NCI-H146 treated with DMSO at 0.1 percent for 48 hours (cell line): ENCODE measurements around the gene MS4A18.
"Not testable (repeated sequence)": the region's sequence is repeated elsewhere in the genome, so short reads cannot be mapped to it uniquely, and the experiment has no call there.

Experiments used
- DNase-seq: peaks from one replicate; lab custom pipeline; 2025; ENCODE audit not compliant: unreplicated experiment; lab: John Stamatoyannopoulos, UW

Gene MS4A18

GRCh38 chr11:60734279-60734678, 9.8 kb downstream of the MS4A18 start:
- DNase-seq: no peak

GRCh38 chr11:60739114-60739513, 14.6 kb downstream of the MS4A18 start:
- no peak for DNase-seq

- no peak for DNase-seq
These were observed 16.1 kb downstream of the MS4A18 start for GRCh38 chr11:60740573-60740972.

- DNase-seq: no peak
These were observed 16.9 kb downstream of the MS4A18 start for GRCh38 chr11:60741421-60741820.

GRCh38 chr11:60743058-60743457, 18.5 kb downstream of the MS4A18 start:
- no peak for DNase-seq

- no peak for DNase-seq
These were observed 19.6 kb downstream of the MS4A18 start for GRCh38 chr11:60744114-60744513.

GRCh38 chr11:60747359-60747873, 22.9 kb downstream of the MS4A18 start:
- no peak for DNase-seq

- no peak for DNase-seq
These were observed 23.7 kb downstream of the MS4A18 start for GRCh38 chr11:60748225-60748624.

GRCh38 chr11:60748821-60749220, 24.3 kb downstream of the MS4A18 start:
- no peak for DNase-seq

GRCh38 chr11:60750911-60751310, 26.4 kb downstream of the MS4A18 start:
- no peak for DNase-seq

GRCh38 chr11:60753309-60753708, 28.8 kb downstream of the MS4A18 start:
- DNase-seq: no peak

GRCh38 chr11:60754887-60755286, 30.4 kb downstream of the MS4A18 start:
- DNase-seq: no peak

GRCh38 chr11:60756307-60757032, 31.9 kb downstream of the MS4A18 start, which contains the start of gene MS4A15:
MS4A15 (plus strand) TSS chr11:60756867; CDS start chr11:60763734, 6,867 bp downstream.
- DNase-seq: peak; percentile 90

GRCh38 chr11:60757231-60757800, 32.8 kb downstream of the MS4A18 start:
- peak; percentile 67 for DNase-seq

GRCh38 chr11:60758671-60759070, 34.2 kb downstream of the MS4A18 start:
- not testable (repeated sequence) for DNase-seq

GRCh38 chr11:60759438-60760225, 35.1 kb downstream of the MS4A18 start:
- not testable (repeated sequence) for DNase-seq

GRCh38 chr11:60761436-60762190, 37.1 kb downstream of the MS4A18 start:
- no peak for DNase-seq

GRCh38 chr11:60762851-60763691, 38.6 kb downstream of the MS4A18 start:
- peak; percentile 88 for DNase-seq

GRCh38 chr11:60763692-60764369, 39.3 kb downstream of the MS4A18 start:
- no peak for DNase-seq
